AG20443 (cell line): ENCODE measurements around the gene RNU5B-1.

Experiments used
- DNase-seq: peaks from one replicate; pipeline ENCODE4 v3.0.0; 2012; ENCODE audit warnings: low spot score, mixed read lengths

RNU5B-1 gene

GRCh38 chr15:65328506-65329287, 24.2 kb downstream of the RNU5B-1 start:
- no peak for DNase-seq

DNA sequence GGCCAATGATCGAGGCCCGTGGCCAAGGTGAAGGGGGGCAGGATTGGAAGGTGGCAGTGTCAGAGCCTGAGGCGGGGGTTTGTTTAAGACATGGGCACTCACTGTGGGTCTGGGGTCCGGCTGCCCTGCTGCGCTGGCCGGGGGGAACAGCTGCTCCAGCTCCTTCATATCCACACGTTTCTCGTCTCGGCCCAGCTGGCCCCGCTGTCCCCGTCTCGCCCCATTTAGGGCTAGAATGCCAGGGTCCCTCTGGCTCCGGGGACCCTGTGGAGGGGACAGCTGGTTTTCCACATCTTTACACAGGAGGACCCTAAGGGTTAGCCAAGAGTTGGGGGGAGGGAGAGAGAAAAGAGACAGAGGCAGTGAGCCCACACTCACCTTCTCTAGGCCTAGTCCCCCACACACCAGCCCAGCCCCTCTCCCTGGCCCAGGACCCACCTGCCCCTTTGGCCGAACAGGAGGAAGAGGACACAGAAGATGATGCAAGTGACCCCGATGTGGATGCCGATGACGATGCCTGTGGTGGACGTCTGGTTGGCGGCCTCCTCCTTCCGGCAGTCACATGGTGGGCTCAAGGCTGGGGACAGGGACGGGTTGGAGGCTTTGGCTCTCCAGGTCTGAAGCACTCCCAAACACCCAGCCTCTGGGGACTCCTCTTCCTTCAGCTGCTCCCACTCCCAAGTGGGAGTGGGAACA, 25.0 kb downstream of the RNU5B-1 start:
- no peak for DNase-seq

GRCh38 chr15:65329984-65330735, 25.7 kb downstream of the RNU5B-1 start:
- DNase-seq: no peak

DNA sequence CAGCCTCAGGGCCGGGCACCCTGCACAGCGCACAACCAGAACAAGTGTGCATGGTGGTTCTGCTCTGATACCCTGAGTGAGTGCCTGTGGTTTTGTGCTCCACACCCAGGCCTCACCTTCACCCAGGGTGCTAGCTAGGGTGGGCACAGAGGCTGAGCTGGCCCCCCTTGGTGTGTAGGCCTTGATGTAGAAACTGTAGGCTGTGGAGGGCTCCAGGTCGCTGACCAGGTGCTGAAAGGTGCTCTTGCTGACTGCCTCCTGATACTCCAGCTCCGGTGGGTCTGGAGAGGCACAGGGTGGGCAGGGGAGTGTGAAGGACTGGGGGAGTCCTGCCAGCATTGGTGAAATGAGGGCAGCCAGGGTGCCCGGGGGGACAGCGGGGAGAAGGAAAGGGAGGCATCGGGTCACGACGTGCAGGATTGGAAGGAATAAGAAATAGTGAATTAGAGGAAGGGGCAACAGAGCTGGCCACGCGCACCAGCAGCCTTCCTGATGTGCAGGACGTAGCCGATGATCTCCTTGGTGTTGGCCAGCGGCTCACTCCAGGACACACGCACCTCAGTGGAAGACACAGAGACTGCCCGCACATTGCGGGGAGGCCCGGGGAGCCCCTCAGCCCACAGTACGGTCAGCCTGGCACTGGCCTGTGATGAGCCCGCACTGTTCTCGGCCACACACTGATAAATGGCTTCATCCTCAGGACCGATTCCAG, 26.6 kb downstream of the RNU5B-1 start:
- DNase-seq: no peak

- DNase-seq: no peak
Observed at GRCh38 chr15:65331811-65332210, 27.3 kb downstream of the RNU5B-1 start.

DNA sequence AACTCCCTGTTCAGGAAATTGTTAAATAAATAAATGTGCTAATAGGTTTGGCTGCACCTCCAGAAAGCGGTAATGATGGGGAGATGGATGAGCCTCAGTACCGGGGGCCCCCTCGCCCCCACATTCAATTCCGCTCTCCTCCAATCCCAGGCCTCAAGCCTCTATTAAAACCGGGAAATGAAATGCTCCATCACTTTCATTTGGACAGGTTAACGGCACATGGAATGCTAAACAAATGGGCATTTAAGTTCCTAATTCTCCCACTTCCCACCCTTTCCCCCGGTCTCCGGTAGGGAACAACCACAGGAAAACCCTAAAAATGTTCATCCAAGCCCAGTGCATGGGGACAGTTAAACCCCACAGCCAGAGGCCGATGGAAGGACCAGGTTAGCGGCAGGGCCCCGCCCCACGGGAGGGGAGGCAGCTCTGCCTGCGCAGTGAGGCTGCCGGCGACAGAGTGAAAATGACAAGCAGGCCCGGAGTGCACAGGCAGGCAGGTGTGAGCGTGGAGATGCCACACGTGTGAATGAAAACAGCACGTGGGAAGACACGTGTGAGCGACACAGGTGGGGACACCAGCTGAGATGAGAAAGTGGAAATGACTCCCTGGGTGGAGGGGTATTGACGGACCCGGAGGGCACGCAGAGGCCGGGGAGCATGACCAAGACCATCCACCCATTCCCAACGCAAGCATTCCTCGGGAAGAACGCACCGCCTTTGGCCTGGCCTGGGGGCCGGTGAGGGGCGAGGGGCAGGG, 28.1 kb downstream of the RNU5B-1 start:
- DNase-seq: no peak

DNA sequence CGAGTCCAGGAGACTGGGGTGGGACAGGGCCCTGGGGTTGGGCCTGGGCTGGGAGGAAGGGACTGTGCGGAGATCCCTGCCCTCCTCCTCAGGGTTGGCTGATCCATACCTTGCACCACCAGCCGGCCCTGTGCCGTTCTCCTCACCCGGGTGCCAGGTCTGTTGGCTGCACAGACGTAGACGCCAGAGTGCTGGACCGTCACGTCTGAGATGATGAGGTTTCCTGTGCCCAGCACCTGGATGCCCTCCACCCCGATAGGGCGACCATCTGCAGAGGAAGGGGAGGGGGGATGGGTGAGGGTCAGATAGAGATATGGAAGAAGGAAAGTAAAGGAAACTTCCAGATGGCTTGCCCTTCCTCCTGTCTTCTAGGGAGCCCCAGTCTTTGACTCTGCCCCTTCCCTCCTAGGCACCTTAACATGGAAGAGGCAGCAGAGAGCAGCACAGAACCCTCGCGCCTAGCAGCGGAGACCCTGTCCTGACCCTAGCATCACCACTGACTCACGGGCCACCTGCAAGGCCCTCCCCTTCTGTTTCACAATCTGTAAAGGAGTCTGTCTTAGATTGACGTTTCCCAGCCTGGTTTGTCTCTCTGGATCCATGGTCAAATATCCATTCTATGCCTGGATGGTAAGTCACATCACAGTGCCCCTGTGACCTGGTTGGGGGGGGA, 28.8 kb downstream of the RNU5B-1 start:
- DNase-seq: no peak

DNA sequence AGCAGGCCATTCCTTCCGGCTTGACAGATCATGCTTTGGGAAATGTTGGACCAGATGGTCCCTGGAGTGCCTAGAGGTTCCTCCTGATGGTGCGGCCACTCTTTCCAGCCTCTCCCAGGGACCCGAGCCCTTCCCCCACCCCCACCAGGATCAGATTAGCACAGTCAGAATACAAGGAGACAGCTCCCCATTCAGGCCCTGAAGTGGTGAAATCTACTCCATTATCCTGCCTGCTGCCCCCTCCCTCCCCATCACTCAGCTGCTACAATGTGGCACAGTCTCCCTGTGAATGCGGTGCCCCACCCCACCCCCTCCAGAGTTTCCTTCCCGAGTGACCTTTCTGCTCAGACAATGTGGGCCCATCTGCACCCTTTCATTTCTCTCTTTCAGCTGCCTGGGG, 29.4 kb downstream of the RNU5B-1 start:
- DNase-seq: no peak

DNA sequence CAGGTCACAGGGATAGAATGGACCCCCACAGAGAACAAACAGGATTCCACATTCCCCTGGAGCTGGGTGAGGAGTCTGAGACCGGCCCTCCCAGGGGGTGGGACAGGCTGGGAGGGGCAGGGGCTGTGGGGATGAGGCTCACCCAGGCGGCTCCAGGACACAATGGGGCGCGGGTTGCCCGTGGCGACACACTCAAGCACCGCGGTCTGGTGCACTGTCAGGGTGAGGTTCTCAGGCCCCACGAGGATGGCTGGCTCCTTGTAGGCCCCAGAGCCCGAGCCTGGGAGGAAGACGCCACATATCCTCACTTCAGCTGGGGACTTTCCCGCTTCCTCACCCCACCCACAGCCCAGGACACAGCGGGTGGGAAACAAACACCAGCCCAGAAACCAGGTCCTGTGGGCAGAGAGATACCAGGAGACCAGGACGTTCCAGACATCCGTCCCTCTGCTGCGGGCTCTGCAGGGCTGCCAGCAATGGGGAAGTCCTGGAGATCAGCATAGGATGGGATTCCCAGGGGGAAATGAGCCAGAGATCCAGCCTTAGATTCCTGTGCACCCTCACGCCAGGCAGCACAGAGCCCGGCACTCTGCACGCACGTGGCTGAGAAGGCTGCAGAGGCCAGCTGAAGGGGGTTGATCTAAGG, 30.2 kb downstream of the RNU5B-1 start:
- DNase-seq: no peak

DNA sequence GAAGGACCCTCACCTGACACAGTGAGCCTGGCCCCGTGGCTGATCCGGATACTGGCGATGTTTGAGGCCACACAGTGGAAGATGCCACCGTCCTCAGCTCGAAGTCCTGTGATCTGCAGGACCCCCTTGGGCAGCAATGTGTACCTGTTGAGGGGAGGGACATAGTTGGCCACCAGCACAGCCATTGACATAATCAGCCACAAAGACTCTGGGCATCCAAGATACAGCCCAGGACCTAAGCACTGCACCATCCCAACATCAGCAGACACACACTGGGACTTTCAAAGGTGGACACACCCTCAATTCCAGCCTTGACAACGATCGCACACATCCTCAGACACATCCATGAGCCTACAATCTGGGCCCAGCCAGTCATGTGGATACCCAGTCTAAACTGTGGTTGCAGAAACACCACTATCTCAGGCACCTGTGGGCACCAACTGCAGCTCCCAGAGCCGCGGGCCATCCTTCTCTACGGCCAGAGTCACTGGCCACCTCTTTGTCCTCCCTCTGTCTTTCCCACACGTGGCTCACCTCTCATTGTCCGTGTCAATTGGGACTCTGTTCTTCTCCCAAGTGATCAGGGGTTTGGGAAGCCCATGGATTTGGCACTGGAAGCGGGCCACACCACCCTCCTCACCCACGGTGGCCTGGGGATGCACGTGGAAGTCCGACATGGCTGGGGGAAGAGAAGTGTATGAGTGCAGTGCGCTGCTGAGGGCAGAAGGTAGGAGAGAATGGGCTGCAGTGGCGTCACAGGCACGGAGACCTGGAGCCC, 31.0 kb downstream of the RNU5B-1 start:
- no peak for DNase-seq

GRCh38 chr15:65336493-65337435, 32.3 kb downstream of the RNU5B-1 start:
- DNase-seq: no peak

GRCh38 chr15:65337436-65338070, 33.1 kb downstream of the RNU5B-1 start:
- no peak for DNase-seq

DNA sequence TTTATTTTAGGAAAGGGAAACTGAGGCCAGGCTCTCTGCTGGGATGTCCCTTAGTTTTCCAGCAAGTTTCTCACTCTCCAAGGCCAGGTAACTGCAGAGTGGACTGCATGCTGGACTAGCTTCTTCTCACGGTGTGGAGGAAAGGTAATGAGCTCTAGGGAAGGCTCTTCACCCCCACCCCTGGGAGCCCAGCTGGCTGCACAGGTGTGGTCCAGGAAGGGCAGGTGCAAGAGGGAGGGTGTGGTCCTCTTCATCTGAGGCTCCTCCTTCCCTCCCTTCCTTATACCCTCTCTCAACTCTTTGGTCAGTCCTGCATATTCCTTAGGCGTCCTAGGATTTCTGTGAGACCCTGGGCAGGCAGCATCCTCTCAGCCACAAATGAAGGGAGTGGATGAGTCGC, 33.9 kb downstream of the RNU5B-1 start:
- no peak for DNase-seq

DNA sequence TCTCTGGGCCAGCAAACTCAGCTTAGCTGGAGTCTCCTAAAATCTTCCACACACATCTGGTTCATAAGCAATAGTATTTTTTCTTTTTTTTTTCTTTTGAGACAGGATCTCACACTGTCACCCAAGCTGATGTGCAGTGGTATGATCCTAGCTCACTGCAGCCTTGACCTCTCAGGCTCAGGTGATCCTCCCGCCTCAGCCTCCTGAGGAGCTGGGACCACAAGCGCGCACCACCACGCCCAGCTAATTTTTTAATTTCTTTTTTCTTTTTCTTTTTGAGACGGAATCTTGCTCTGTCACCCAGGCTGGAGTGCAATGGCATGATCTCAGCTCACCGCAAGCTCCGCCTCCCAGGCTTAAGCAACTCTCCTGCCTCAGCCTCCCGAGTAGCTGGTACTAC, 34.3 kb downstream of the RNU5B-1 start:
- no peak for DNase-seq

- no peak for DNase-seq
Observed at GRCh38 chr15:65339416-65339815, 34.9 kb downstream of the RNU5B-1 start.

DNA sequence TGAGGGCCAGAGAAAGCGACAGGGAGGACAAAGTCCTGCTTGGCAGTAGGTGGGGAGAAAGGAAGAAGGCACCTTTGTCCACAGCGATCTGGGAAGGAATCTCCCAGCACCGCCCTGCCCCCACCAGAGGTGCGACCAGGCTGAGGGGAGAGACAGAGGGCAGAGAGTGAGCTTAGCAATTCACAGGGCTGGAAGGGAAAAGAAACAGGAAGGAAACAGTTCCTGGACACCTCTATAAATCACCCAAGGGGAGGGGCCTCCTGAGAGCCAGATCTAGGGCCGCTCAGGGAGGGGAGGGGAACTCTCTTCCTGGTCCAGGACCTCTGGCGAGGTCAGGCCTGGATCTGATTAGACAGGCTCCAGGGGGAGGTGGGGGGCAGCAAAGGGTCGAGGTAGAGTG, 35.4 kb downstream of the RNU5B-1 start:
- DNase-seq: no peak

DNA sequence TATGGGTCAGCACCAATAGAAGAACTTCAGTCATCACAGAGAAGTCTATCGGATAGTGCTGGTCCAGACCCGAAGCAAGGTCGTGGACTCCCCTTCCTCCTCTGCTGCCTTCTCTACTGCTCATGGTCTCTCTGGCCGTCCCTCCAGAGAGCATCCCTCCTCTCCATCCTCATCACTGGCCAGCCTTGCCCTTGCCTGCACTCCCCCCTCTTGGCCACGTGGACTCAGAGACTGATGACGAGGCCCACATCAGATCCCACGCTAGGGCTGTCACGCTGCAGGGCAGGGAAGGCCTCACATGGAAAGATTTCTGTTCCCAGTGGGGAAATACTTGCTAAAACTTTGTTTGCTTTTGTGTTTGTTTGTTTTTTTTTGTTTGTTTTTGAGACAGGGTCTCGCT, 38.0 kb downstream of the RNU5B-1 start:
- DNase-seq: no peak

DNA sequence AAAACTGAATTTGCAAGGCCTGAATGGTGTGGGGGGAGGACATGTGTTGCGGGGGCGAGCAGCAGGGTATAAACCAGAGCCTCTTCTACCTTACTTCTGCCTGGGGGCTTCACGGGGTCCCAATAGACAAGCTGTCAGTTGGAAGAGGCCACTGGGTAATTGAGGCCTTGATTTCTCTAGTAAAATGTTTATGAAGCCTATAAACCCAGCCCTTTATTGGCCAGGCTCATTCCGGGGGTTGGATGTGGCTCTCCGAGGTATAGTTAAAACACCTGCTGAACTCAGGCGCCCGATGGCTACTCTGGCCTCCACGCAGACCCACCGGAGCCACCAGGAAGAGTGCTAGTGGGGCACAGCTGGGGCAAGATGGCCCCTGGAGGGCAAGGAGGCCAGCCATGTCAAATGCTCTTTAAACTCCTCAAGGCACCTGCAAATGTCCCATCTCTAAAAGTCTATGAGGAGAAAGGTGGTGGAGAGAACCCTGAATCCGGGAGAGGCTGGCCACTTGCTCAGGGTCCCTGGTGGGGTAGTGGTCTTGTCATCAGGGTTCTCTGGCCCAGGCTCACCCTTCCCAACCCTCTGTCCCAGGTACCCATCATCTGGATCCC, 39.0 kb downstream of the RNU5B-1 start:
- no peak for DNase-seq
